HG03457 (cell line): ENCODE data around the gene CA4.

Experiments used
- ATAC-seq: cut with Tn5 transposase; IDR thresholded peaks from one replicate; pipeline ENCODE4 v1.9.1; 2021; ENCODE audit warnings: moderate number of reproducible peaks; ENCODE audit not compliant: unreplicated experiment

CA4 gene

DNA sequence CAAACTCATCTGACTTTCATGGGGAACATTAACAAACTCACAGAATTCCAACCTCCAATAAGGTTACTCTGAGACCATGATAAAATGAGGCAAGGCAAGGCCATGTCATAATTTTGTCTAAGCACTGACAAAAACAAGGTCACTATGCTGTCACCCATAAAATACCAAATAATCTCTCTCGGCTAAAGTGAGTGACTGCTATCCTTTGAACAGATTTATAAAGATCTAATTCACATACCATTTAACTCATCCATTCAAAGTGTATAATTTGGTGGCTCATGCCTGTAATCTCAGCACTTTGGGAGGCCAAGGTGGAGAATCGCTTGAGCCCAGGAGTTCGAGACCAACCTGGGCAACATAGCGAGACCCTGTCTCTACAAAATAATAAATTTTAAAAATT is 20.6 kb upstream of the CA4 start:
- ATAC-seq = no peak

- ATAC-seq = no peak
Observed at GRCh38 chr17:60130466-60130865, 19.3 kb upstream of the CA4 start.

DNA sequence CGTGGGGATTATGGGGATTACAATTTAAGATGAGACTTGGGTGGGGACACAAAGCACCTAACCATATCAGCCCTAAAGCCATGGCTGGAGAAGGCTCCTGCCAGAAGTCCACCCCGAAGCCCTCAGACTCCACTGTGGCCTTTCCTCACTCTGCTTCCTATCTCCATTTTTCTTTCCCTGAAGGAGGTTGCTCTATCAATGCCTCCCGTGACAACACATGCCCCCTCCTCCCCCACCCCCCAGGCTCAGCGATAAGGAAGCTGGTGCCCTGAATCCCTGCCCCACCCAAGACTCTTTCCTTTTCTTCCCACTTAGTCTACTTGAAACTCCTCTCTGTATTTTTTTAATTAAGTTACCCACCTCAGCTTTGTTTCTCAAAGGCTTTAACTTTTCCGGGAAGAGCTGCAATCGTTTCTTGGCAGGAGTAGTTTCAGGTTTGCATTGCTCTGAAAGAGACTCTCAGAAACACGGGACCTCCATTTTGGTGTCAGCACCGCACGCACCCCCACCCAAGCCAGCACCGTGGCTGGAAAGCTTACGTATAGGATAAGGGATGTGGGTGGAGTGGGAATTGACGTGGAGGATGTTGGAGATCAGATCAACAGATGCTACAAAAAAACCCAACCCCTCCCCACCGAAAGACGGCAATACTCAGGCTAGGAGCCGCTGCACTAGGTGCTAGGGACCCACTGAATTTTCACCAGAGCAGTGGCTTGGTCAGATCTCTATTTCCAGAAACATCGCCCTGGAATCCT is 15.2 kb upstream of the CA4 start:
- ATAC-seq = no peak

GRCh38 chr17:60135151-60135950 is 14.4 kb upstream of the CA4 start:
- ATAC-seq = peak; percentile 82

DNA sequence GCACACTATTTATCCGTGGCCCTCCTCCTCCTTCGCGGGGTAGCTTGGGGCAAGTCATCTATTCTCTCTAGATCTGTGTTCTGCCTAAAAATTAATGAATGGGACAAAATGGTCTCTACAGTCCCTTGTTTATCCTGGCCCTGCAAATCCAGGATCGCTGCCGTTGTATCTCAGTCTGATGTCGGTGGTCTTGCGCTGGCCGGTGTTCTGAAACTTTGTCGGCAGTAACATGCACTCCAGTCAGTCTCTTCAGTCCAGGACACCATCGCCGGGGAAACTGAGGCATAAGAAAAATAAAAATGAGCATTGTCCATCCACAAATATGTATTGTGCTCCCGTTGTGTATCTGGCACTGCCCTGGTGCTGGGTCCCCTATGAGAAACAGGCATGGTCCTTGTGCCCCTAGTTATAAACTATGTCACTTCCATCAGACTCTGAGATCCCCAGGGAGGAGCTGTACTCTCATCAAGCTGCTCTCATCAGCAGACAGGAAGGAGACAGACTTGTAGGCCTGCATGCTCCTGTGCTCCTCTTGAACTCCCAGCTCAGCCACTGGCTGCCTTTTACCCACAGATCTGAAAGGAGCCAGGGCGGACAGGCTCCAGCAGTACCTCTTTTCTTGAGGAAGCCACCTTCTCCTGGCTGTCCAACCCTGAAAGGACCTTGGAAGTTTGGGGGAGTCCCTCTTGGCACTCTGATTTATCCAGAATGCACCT is 13.7 kb upstream of the CA4 start:
- no peak for ATAC-seq

- no peak for ATAC-seq
Observed at GRCh38 chr17:60137731-60138130, 12.0 kb upstream of the CA4 start.

GRCh38 chr17:60138769-60139437 is 10.9 kb upstream of the CA4 start:
- no peak for ATAC-seq

- no peak for ATAC-seq
Observed at GRCh38 chr17:60139438-60140285, 10.1 kb upstream of the CA4 start.

DNA sequence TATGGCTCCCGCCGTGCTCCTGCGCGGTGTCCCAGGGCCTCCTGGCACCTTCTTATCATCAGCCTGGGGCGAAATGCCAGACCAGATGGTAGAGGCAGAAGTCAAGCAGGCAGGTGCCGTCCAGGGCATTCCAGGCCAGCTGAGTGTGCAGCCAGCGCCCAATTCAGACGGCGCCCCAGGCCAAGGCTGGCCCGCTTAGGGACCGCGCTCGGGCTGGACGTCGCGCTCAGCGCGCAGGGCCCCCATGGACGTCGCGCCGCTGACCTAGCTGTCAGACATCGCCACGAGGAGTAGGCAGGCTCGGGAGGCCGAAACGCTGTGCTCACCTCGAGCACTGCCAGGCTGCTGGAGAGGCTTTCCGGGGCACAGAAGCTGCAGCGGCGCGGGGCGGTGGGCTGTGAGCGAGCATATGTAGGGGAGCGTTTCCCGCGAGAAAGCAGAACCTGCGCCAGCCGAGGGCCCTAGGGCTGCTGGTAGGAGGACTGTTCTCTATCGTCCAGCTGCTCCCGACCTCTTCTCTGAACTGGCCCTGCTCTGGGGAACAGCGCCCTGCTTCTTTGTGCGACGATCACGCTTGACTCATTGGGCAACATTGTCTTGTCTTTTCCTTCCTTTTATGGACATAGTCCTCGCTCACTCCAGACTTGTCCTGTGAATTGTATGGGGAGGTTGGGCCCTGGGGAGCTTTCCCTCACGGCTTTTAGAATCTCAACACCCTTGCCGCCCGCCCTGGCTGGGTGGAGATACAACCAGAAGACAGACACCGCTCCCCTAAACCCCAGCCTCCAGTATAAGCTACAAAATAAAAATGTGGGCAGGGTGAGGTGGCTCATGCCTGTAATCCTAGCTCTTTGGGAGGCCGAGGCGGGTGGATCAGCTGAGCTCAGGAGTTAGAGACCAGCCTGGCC is 8.4 kb upstream of the CA4 start:
- ATAC-seq = no peak

GRCh38 chr17:60142872-60143499 is 6.8 kb upstream of the CA4 start:
- no peak for ATAC-seq

GRCh38 chr17:60145006-60145935 is 4.5 kb upstream of the CA4 start:
- ATAC-seq = no peak

- ATAC-seq = no peak
Observed at GRCh38 chr17:60146206-60146605, 3.6 kb upstream of the CA4 start.

GRCh38 chr17:60147553-60148223 is 2.1 kb upstream of the CA4 start:
- ATAC-seq = no peak

GRCh38 chr17:60148373-60148772 is 1.4 kb upstream of the CA4 start:
- no peak for ATAC-seq

- ATAC-seq = no peak
Observed at GRCh38 chr17:60151355-60151754, 1.6 kb downstream of the CA4 start.

GRCh38 chr17:60153606-60154390 is 4.0 kb downstream of the CA4 start:
- no peak for ATAC-seq
